AG04449 (cell line): ENCODE results near the gene NF1.

ENCODE experiments used
- CTCF ChIA-PET: fragments of 350-600 bp; formaldehyde crosslinking; extraction: SDS; loops from one replicate; lab custom pipeline; 2021; ENCODE audit warnings: antibody characterized with exemption; lab: Yijun Ruan, JAX
- POLR2A ChIA-PET: fragments of 400-600, 350-600 bp; formaldehyde crosslinking; extraction: SDS; loops from one replicate; lab custom pipeline; 2020; ENCODE audit warnings: antibody characterized with exemption, inconsistent platforms; lab: Yijun Ruan, JAX
- DNase-seq: peaks from one replicate; pipeline ENCODE4 v3.0.0-alpha.2; 2010; ENCODE audit warnings: low read depth, low spot score
- H3K4me3 ChIP-seq: 2 replicates; pipeline ENCODE4 v1.5.1; 2011; ENCODE audit warnings: low read depth, mild to moderate bottlenecking, control low read depth, low read length
- CTCF ChIP-seq: IDR thresholded peaks from one replicate; pipeline ENCODE4 v1.5.1; 2011; ENCODE audit warnings: mild to moderate bottlenecking, moderate library complexity, low read length, control low read depth, inconsistent platforms; ENCODE audit not compliant: insufficient read depth; ENCODE audit errors: missing control alignments

NF1 gene

DNA sequence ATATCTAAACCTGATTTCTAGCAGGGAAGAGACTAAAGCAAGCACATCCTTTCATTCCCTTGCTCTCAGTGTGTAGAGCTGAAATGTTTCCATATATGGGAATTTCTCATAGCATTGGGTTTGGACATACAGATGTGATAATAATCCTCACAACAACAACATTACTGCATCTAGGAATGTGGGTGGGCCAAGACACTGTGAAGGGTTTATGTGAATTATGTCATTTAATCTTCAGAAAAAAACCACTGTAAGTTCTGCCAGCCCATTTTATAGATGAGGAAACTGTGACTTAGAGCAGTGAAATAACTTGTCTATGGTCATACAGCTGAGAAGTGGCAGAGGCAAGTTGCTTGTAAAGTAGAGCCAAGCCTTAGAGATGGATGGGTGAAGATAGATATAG lies 197.0 kb downstream of the NF1 start:
- no peak for TF ChIP-seq CTCF
- ChIA-PET CTCF (no interaction called here), POLR2A (no interaction called here)
- no peak overlapping the region for H3K4me3 ChIP-seq
- DNase-seq, result no peak

DNA sequence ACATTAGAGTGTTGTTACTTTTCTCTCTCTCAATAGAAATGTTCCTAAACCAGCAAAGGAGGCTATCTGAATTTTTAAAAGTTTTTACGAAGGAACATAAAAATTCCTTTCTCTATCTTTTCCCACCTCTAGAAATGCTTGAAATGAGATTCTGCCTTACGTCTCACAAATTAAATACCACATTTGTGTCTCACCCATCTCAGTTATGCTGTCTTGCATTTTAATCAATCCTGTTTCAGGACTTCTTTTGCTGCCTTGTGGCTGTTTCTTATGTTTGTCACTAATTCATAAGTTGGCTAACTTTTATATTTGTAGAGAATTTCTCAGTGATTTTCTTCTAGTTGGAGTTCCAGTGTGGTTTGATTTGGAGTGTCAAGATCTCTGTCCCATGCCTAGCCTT lies 198.8 kb downstream of the NF1 start:
- ChIA-PET POLR2A (no interaction called here), CTCF (no interaction called here)
- no peak overlapping the region for H3K4me3 ChIP-seq
- peak; percentile 29 for DNase-seq
- TF ChIP-seq CTCF, result no peak

- ChIA-PET CTCF (no interaction called here), POLR2A (no interaction called here)
- no peak for TF ChIP-seq CTCF
- H3K4me3 ChIP-seq, result no peak overlapping the region
- DNase-seq, result no peak
Observed at GRCh38 chr17:31294231-31294630, 199.5 kb downstream of the NF1 start.

- POLR2A ChIA-PET, result no interaction called here
- H3K4me3 ChIP-seq, result no peak overlapping the region
- DNase-seq, result no peak
- CTCF ChIA-PET, result no interaction called here
- TF ChIP-seq CTCF, result no peak
Observed at GRCh38 chr17:31294820-31295488, 200.2 kb downstream of the NF1 start.

- DNase-seq, result no peak
- no peak for TF ChIP-seq CTCF
- H3K4me3 ChIP-seq, result no peak overlapping the region
- CTCF ChIA-PET, result no interaction called here
- POLR2A ChIA-PET, result no interaction called here
Observed at GRCh38 chr17:31295489-31295871, 200.7 kb downstream of the NF1 start.

DNA sequence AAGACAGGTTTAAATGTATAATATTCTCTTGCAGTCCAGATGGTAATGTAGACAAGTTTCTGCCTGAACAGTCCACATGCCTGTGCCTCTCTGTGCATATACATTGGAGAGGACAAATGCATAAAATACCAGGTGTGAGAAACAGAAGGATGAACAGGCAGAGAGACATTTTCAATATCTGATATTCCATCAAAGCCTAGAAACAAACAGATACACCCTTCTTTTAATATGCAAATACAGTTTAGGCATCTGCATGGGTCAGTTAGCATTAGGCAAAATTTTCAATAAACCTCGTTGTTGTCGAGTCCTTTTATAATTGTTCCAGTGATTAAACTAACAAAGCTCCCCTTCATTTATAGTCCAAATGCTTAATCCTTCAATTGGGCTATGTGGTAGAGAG lies 201.4 kb downstream of the NF1 start:
- no peak for TF ChIP-seq CTCF
- no peak for DNase-seq
- no peak overlapping the region for H3K4me3 ChIP-seq
- CTCF ChIA-PET, result no interaction called here
- POLR2A ChIA-PET, result no interaction called here
